Astrocyte (in vitro differentiated cells and primary cell): ENCODE measurements around the gene SMIM9.

Source experiments
- CTCF ChIP-seq: IDR thresholded peaks from 2 replicates; pipeline ENCODE4 v1.5.1; 2011; ENCODE audit warnings: low read depth, mild to moderate bottlenecking, inconsistent platforms, low read length, moderate library complexity; ENCODE audit not compliant: insufficient read depth
- EZH2 ChIP-seq: IDR thresholded peaks from 2 replicates; pipeline ENCODE4 v1.6.1; 2012; ENCODE audit warnings: mild to moderate bottlenecking, low read length, inconsistent platforms; ENCODE audit not compliant: insufficient read depth

- no peak for TF ChIP-seq CTCF
- TF ChIP-seq EZH2 = no peak
These were observed 4.5 kb downstream of the SMIM9 start for GRCh38 chrX:154829926-154830442.
